ENCODE measurements around the gene NDRG3.
A peak's percentile ranks its signal among the peaks of the same experiment; 100 is the strongest.
"Not testable (repeated sequence)": the region's sequence is repeated elsewhere in the genome, so short reads cannot be mapped to it uniquely, and the experiment has no call there.

NDRG3 gene

GRCh38 chr20:36608388-36608728 is 137.5 kb downstream of the NDRG3 start:
- not testable (repeated sequence) for DNase-seq (ENCODE audit: low read depth in 2 of 2, low spot score in 1 of 2)

DNA sequence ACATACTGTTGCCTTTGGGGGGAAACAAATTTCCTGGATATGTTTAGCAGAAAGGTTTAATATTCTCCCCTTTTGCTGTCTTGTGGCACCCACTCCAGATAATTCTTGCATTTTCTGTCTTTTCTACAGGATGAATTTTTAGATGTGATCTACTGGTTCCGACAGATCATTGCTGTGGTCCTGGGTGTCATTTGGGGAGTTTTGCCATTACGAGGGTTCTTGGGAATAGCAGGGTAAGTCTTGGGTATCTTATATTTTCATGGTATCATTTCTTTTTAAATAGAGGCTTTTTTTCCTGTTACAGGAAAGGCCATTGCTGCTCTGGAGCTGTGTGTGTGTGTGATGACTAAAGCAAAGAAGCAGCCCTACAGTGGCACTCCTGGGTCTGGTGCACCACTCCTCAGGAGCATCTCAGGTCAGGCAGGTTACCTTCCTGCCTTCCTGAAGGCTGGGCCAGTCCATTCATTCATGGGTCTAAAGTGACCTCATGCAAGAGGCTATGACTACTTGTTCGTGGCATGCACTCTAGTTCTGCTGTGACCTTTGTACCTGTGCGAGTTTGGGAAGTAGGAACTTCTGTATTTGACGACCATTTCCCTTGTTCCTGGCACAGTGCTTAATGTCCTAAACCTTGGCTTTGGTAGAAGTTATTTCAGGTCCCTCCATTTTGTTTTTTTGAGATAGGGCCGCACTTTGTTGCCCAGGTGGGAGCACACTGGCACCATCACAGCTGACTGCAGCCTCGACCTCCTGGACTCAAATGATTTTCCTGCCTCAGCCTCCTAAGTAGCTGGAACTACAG is 138.1 kb downstream of the NDRG3 start:
- no peak for DNase-seq (ENCODE audit: low read depth in 2 of 2, low spot score in 1 of 2)

- DNase-seq (ENCODE audit: low read depth in 2 of 2, low spot score in 1 of 2) = no peak
Observed at GRCh38 chr20:36606158-36607066, 139.5 kb downstream of the NDRG3 start.

DNA sequence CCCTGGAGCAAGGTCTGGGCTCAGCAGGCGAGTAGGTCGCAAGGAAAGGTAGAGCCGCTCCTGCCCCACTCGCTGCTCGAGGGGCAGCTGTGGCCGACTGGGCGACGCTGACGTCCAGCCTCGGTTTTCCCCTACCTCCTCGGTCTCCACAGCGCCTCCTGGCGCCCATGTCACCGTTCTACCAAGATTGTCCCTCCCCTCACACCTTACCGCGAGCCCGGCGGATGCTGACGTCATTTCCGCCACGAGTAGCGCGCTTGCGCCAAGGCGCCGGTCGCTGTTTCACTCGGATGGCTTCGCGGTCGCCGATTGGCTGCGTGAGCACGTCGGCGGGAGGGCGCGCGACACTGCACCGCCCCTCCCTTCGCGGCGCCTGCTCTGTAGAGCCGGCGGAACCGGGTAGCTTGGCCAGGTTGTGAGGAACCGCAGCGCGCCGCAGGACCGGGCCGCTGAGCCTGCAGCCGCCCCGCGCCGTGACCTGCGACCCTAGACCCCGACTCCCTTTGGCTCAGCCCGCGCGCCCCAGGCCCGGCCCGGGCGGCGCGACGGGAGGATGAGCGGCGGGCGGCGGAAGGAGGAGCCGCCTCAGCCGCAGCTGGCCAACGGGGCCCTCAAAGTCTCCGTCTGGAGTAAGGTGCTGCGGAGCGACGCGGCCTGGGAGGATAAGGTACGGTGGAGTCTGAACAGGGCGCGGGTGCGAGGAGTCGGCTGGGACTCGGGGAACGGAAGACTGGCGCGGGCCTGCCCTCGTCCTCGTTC is 140.3 kb downstream of the NDRG3 start, which contains the start of gene RAB5IF:
Gene RAB5IF, plus strand, starts transcription at position 381 of the 759 bp plus-strand sequence. Its CDS starts 173 bp downstream, at position 554.
- peak; percentile 98 to 99 for DNase-seq (ENCODE audit: low read depth in 2 of 2, low spot score in 1 of 2)

GRCh38 chr20:36604952-36605398 is 140.9 kb downstream of the NDRG3 start:
- DNase-seq (ENCODE audit: low read depth in 2 of 2, low spot score in 1 of 2) = peak in 1 of 2 donors; percentile 13
